ENCODE measurements around the gene HTR2B. TPM values are rescaled to one million over a fixed set of nuclear protein-coding genes. Genes with fewer than 3 reads are reported as not detected.

Gene HTR2B
- total and polyA plus RNA-seq, 2 experiments from 2014 or later = 0.15 TPM; not detected in 1

DNA sequence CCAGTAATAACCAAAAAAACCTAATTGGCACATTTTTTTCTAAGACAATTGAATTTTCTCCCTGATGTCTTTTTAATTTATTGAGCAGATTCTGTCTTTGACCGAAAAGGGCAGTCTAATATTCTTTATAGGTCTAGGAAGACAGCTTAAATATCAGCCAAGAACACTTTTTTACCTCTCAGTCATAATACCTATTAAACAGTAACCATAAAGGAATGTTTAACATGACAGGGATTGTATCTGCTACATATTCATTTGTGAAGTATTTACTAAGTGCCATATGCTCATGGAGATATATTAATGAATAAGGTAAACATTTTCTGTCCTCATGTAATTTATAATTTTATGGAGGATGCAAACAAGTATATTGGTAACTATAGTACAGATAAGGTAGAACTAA lies 3.1 kb upstream of the HTR2B start:
- Histone ChIP-seq H3K9me3 (ENCODE audit: low read depth) (no peaks in the 10 kb centered on the region), H3K4me2 (ENCODE audit: unreplicated experiment) (no peak overlapping the region), H3K9me2 (ENCODE audit: insufficient read depth) (no peaks in the 10 kb centered on the region), H3K9ac (no peak overlapping the region), H3K79me2 (ENCODE audit: insufficient read depth) (peaks cover 56% of the 10 kb centered on the region), H2AFZ (no peak overlapping the region), H3K27me3 (replicated peaks; ENCODE audit: insufficient read depth) (no peaks in the 10 kb centered on the region), H3K4me3 (no peak overlapping the region), H3F3A (ENCODE audit: insufficient read depth) (peaks cover 20% of the 10 kb centered on the region), H3K36me3 (ENCODE audit: low read depth) (no peaks in the 10 kb centered on the region), H4K20me1 (ENCODE audit: insufficient read depth) (no peaks in the 10 kb centered on the region), H3K27ac (no peak overlapping the region), H3K4me1 (ENCODE audit: insufficient read depth) (peaks cover 25% of the 10 kb centered on the region)
- 96 to 100% methylated on average over 1 of the region's 1 CpG for WGBS, 2 experiments (ENCODE audit: low coverage in 1 of 2, low lambda C conversion rate in 2 of 2, missing lambda C conversion rate in 2 of 2)
- DNase-seq = no peak
- in situ Hi-C loops (cut with MboI) = no loop called here
- TF ChIP-seq EZH2 (IDR thresholded peaks at IDR 0.05; ENCODE audit: insufficient read depth, poor library complexity, severe bottlenecking) = no peak
- no peak for TF ChIP-seq EZH2phosphoT487 (IDR thresholded peaks at IDR 0.05; ENCODE audit: insufficient read depth, low read depth)

DNA sequence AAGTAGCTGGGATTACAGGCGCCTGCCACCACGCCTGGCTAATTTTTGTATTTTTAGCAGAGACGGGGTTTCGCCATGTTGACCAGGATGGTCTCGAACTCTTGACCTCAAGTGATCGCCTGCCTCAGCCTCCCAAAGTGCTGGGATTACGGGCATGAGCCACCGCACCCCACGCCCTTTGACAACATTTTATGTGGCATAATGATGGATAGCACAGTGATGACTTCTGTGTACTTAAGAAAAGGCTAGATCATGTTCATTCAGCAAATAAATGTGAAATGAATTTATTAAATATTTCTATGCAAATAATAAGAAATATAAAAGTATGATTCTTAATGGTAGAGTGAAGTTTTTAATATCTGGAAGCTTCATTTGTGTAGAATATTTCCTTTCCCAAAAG lies 2.6 kb upstream of the HTR2B start:
- no peak overlapping the region for H2AFZ ChIP-seq
- in situ Hi-C loops (cut with MboI) = no loop called here
- TF ChIP-seq EZH2 (IDR thresholded peaks at IDR 0.05; ENCODE audit: insufficient read depth, poor library complexity, severe bottlenecking) (no peak), EZH2phosphoT487 (IDR thresholded peaks at IDR 0.05; ENCODE audit: insufficient read depth, low read depth) (no peak)
- H3K4me1 ChIP-seq (ENCODE audit: insufficient read depth) = peaks cover 24% of the 10 kb centered on the region
- H3K79me2 ChIP-seq (ENCODE audit: insufficient read depth) = peaks cover 56% of the 10 kb centered on the region
- no peak overlapping the region for H3K9ac ChIP-seq
- no peaks in the 10 kb centered on the region for H3K27me3 ChIP-seq (replicated peaks; ENCODE audit: insufficient read depth)
- 99% methylated on average over 9 of the region's 9 CpGs for WGBS, 2 experiments (ENCODE audit: low coverage in 1 of 2, low lambda C conversion rate in 2 of 2, missing lambda C conversion rate in 2 of 2)
- H3K9me3 ChIP-seq (ENCODE audit: low read depth) = no peaks in the 10 kb centered on the region
- no peak overlapping the region for H3K4me2 ChIP-seq (ENCODE audit: unreplicated experiment)
- H4K20me1 ChIP-seq (ENCODE audit: insufficient read depth) = no peaks in the 10 kb centered on the region
- H3K4me3 ChIP-seq = no peak overlapping the region
- no peaks in the 10 kb centered on the region for H3K36me3 ChIP-seq (ENCODE audit: low read depth)
- no peaks in the 10 kb centered on the region for H3K9me2 ChIP-seq (ENCODE audit: insufficient read depth)
- H3F3A ChIP-seq (ENCODE audit: insufficient read depth) = peaks cover 20% of the 10 kb centered on the region
- H3K27ac ChIP-seq = no peak overlapping the region
- no peak for DNase-seq

DNA sequence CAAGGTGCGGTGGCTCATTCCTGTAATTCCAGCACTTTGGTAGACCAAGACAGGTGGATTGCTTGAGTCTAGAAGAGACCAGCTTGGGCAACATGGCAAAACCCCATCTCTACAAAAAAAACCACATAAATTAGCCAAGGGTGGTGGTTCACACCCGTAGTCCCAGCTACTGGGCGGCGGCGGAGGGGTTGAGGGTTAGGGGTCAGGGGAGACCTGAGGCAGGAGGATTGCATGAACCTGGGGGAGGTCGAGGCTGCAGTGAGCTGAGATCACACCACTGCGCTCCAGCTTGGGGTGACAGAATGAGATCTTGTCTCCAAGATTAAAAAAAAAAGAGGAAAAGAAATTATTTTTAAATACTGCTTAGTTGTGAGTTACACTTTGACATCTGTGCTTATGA lies 1.3 kb upstream of the HTR2B start:
- H3K4me3 ChIP-seq = no peak overlapping the region
- H3K9me2 ChIP-seq (ENCODE audit: insufficient read depth) = no peaks in the 10 kb centered on the region
- no peaks in the 10 kb centered on the region for H3K36me3 ChIP-seq (ENCODE audit: low read depth)
- peaks cover 20% of the 10 kb centered on the region for H3F3A ChIP-seq (ENCODE audit: insufficient read depth)
- H3K4me2 ChIP-seq (ENCODE audit: unreplicated experiment) = no peak overlapping the region
- no peak overlapping the region for H3K9ac ChIP-seq
- H3K27me3 ChIP-seq (replicated peaks; ENCODE audit: insufficient read depth) = no peaks in the 10 kb centered on the region
- H3K27ac ChIP-seq = no peak overlapping the region
- no peak overlapping the region for H2AFZ ChIP-seq
- H3K4me1 ChIP-seq (ENCODE audit: insufficient read depth) = peaks cover 15% of the 10 kb centered on the region
- no peaks in the 10 kb centered on the region for H4K20me1 ChIP-seq (ENCODE audit: insufficient read depth)
- no peak for TF ChIP-seq EZH2phosphoT487 (IDR thresholded peaks at IDR 0.05; ENCODE audit: insufficient read depth, low read depth)
- no peak for TF ChIP-seq EZH2 (IDR thresholded peaks at IDR 0.05; ENCODE audit: insufficient read depth, poor library complexity, severe bottlenecking)
- in situ Hi-C loops (cut with MboI) = no loop called here
- peaks cover 64% of the 10 kb centered on the region for H3K79me2 ChIP-seq (ENCODE audit: insufficient read depth)
- no peaks in the 10 kb centered on the region for H3K9me3 ChIP-seq (ENCODE audit: low read depth)
- no peak for DNase-seq
- WGBS, 2 experiments (ENCODE audit: low coverage in 1 of 2, low lambda C conversion rate in 2 of 2, missing lambda C conversion rate in 2 of 2) = 90 to 92% methylated on average over 7 of the region's 7 CpGs

DNA sequence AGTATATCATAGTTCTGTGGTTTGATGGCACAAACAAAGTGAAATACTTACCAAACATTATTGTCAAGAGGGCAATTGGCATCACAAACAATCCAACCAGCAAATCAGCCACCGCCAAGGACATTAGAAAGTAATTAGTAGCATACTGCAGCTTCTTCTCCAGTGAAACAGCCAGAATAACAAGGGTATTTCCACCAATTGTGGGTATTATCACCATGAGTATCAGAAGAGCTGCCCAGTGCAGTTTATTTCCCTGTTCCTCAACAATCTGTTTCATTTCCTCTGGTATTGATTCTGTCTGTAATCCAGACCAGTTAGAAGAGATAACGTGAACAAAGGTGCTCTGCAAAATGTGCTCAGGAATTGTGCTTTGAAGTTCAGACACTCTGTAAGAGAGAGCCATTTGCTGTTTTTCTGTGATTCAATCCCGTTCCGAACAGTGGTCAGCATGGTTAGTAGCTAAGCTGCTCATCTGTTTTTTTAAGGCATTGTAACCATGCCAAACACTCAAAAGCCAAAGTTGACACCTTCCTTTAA lies 1.4 kb downstream of the HTR2B start:
- Histone ChIP-seq H4K20me1 (ENCODE audit: insufficient read depth) (no peaks in the 10 kb centered on the region), H3K4me3 (no peak overlapping the region), H3K27me3 (replicated peaks; ENCODE audit: insufficient read depth) (no peaks in the 10 kb centered on the region), H3K9me2 (ENCODE audit: insufficient read depth) (no peaks in the 10 kb centered on the region), H3F3A (ENCODE audit: insufficient read depth) (peaks cover 4% of the 10 kb centered on the region; the same call in 1 of the 2 replicates), H3K4me2 (ENCODE audit: unreplicated experiment) (no peak overlapping the region), H3K4me1 (ENCODE audit: insufficient read depth) (peaks cover 5% of the 10 kb centered on the region), H3K36me3 (ENCODE audit: low read depth) (no peaks in the 10 kb centered on the region), H3K9me3 (ENCODE audit: low read depth) (no peaks in the 10 kb centered on the region), H3K27ac (no peak overlapping the region), H2AFZ (no peak overlapping the region), H3K9ac (no peak overlapping the region), H3K79me2 (ENCODE audit: insufficient read depth) (peaks cover 56% of the 10 kb centered on the region)
- WGBS, 2 experiments (ENCODE audit: low coverage in 1 of 2, low lambda C conversion rate in 2 of 2, missing lambda C conversion rate in 2 of 2) = 63 to 68% methylated on average over 4 of the region's 4 CpGs
- DNase-seq = no peak
- in situ Hi-C loops (cut with MboI) = loop anchor here (25.0 kb wide), 1 partner anchor 289 kb away; no protein-coding TSS in a partner anchor
- TF ChIP-seq EZH2phosphoT487 (IDR thresholded peaks at IDR 0.05; ENCODE audit: insufficient read depth, low read depth) (no peak), EZH2 (IDR thresholded peaks at IDR 0.05; ENCODE audit: insufficient read depth, poor library complexity, severe bottlenecking) (no peak)

DNA sequence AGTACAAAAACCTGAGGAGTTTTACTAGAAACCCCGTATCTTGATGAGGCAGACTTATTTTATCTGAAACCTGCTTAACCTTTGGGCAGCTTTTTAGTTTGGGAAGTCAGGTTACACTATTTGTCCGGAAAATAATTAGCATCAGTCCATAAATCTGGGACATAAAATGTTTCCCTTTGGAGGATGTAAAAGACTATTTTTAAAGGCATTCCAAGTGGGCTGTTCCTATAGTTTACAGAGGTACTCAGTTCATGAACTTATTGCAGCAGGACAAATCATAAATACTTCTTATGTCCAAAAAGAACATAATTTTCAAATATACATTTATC lies 6.3 kb downstream of the HTR2B start:
- Histone ChIP-seq H3K4me1 (ENCODE audit: insufficient read depth) (0 out of 2 replicates have a peak, but pooled peaks cover 2% of the 10 kb centered on the region), H3F3A (ENCODE audit: insufficient read depth) (no peaks in the 10 kb centered on the region), H3K79me2 (ENCODE audit: insufficient read depth) (peaks cover 36% of the 10 kb centered on the region), H3K9me3 (ENCODE audit: low read depth) (no peaks in the 10 kb centered on the region), H3K27me3 (replicated peaks; ENCODE audit: insufficient read depth) (no peaks in the 10 kb centered on the region), H3K27ac (no peak overlapping the region), H3K36me3 (ENCODE audit: low read depth) (no peaks in the 10 kb centered on the region), H3K4me2 (ENCODE audit: unreplicated experiment) (no peak overlapping the region), H4K20me1 (ENCODE audit: insufficient read depth) (no peaks in the 10 kb centered on the region), H3K9ac (no peak overlapping the region), H2AFZ (no peak overlapping the region), H3K4me3 (no peak overlapping the region), H3K9me2 (ENCODE audit: insufficient read depth) (no peaks in the 10 kb centered on the region)
- WGBS, 2 experiments (ENCODE audit: low coverage in 1 of 2, low lambda C conversion rate in 2 of 2, missing lambda C conversion rate in 2 of 2) = 96 to 98% methylated on average over 2 of the region's 2 CpGs
- TF ChIP-seq EZH2phosphoT487 (IDR thresholded peaks at IDR 0.05; ENCODE audit: insufficient read depth, low read depth) = no peak
- TF ChIP-seq EZH2 (IDR thresholded peaks at IDR 0.05; ENCODE audit: insufficient read depth, poor library complexity, severe bottlenecking) = no peak
- no peak for DNase-seq
- in situ Hi-C loops (cut with MboI) = loop anchor here (25.0 kb wide), 1 partner anchor 294 kb away; no protein-coding TSS in a partner anchor

All from GM23248 (cell line).